Measurements from ENCODE around the gene OLFML3.
"Not testable (repeated sequence)": the region's sequence is repeated elsewhere in the genome, so short reads cannot be mapped to it uniquely, and the experiment has no call there.

OLFML3 gene

DNA sequence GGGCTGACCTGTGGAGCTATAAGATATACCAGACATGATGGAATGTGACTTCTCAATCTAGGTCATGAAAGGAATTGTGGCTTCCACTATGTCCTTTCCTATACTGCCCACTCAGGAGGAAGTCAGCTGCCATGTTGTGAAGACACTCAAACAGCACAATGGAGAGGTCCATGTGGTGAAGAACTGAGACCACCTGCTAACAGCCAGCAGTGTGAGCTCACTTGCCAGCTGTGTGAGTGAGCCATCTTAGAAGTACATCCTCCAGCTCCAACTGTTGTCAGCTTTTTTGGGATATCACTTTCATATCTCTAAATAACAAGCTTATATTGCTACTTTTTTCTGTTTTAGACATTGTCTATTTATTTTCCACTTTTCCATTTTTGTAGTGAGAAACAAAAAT is 29.7 kb downstream of the OLFML3 start:
- Histone ChIP-seq H3K27me3 (ENCODE audit: insufficient read depth, low read length) (peaks cover 56% of the 10 kb centered on the region), H3K79me2 (ENCODE audit: control insufficient read depth, insufficient read depth, low read length, unreplicated experiment) (no peaks in the 10 kb centered on the region), H3K4me1 (ENCODE audit: control insufficient read depth, insufficient read depth, low read length, unreplicated experiment) (no peaks in the 10 kb centered on the region), H3K36me3 (ENCODE audit: insufficient read depth, low read length) (no peaks in the 10 kb centered on the region), H3K27ac (ENCODE audit: low read depth, low read length) (no peak overlapping the region), H3K4me3 (ENCODE audit: low read depth, low read length) (no peak overlapping the region), H2AFZ (ENCODE audit: low read length, unreplicated experiment) (no peak overlapping the region)

DNA sequence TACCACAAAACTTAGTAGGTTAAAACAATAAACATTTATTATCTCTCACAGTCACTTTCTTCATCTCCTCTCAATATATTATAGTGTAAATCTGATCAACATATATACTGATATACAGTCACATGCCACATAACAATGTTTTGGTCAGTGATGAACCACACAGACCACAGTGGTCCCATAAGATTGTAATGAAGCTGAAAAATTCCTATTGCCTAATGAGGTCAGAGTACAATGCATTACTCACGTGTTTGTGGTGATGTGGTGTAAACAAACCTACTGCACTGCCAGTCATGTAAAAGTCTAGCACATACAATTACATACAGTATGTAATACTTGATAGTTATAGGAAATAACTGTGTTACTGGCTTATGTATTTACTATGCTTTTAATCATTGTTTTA is 30.1 kb downstream of the OLFML3 start:
- no peak overlapping the region for H3K4me3 ChIP-seq (ENCODE audit: low read depth, low read length)
- no peaks in the 10 kb centered on the region for H3K79me2 ChIP-seq (ENCODE audit: control insufficient read depth, insufficient read depth, low read length, unreplicated experiment)
- peaks cover 52% of the 10 kb centered on the region for H3K27me3 ChIP-seq (ENCODE audit: insufficient read depth, low read length)
- H2AFZ ChIP-seq (ENCODE audit: low read length, unreplicated experiment), result no peak overlapping the region
- H3K36me3 ChIP-seq (ENCODE audit: insufficient read depth, low read length), result no peaks in the 10 kb centered on the region
- no peak overlapping the region for H3K27ac ChIP-seq (ENCODE audit: low read depth, low read length)
- H3K4me1 ChIP-seq (ENCODE audit: control insufficient read depth, insufficient read depth, low read length, unreplicated experiment), result no peaks in the 10 kb centered on the region

DNA sequence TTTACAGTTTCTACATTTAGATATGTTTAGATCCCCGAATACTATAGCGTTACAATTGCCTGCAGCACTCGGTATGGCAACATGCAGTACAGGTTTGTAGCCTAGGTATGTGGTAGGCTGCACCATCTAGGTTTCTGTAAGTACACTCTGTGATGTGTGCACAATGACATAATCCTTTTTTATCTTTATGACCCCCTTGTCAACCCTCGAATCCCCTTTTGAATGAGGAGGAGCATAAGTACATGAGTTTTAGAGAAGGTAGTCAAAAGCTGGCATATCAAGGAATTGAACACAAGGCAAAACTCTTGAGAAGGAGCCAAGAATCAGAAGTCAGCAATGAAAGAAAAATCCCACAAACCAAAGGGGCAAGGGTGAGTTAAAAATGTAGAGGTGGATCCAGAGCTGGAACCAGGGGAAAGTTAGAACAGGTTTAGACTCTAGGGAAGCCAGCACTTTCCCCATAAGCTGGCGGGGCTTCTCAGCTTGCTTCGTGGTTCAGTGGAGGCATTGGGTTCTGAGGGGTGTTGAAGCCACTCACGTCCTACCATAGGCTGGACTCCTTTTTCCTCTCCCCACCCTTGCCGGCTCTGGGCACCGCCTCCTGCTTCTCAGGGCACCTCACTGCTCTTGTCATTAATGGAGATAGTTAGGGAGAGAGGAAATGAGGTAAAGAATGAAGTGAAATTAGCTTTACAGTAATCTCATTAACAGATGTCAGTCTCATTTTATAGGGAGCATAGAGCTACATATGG is 31.3 kb downstream of the OLFML3 start:
- Histone ChIP-seq H2AFZ (ENCODE audit: low read length, unreplicated experiment) (no peak overlapping the region), H3K36me3 (ENCODE audit: insufficient read depth, low read length) (no peaks in the 10 kb centered on the region), H3K27ac (ENCODE audit: low read depth, low read length) (no peak overlapping the region), H3K79me2 (ENCODE audit: control insufficient read depth, insufficient read depth, low read length, unreplicated experiment) (no peaks in the 10 kb centered on the region), H3K4me3 (ENCODE audit: low read depth, low read length) (no peak overlapping the region), H3K27me3 (ENCODE audit: insufficient read depth, low read length) (peaks cover 42% of the 10 kb centered on the region), H3K4me1 (ENCODE audit: control insufficient read depth, insufficient read depth, low read length, unreplicated experiment) (no peaks in the 10 kb centered on the region)

DNA sequence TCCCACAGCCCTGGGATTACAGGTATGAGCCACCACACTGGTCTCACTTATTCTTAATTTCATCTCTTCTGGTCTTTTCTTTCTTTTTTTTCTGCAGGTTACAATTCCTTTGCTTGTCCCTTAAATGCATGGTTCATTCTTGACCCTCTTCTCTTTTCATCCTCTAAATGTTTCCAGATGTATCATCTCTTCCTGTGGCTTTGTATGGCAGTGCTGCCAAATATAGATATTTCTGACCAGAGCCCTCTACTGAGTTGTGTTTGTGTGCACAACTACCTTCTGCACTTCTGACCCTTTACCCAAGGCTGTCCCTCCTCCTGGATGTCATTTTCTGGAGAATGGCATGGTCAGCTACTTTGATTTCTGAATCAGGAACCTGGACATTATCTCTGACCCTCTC is 32.5 kb downstream of the OLFML3 start:
- Histone ChIP-seq H3K27me3 (ENCODE audit: insufficient read depth, low read length) (peaks cover 35% of the 10 kb centered on the region), H3K79me2 (ENCODE audit: control insufficient read depth, insufficient read depth, low read length, unreplicated experiment) (no peaks in the 10 kb centered on the region), H3K27ac (ENCODE audit: low read depth, low read length) (no peak overlapping the region), H3K4me3 (ENCODE audit: low read depth, low read length) (no peak overlapping the region), H3K4me1 (ENCODE audit: control insufficient read depth, insufficient read depth, low read length, unreplicated experiment) (no peaks in the 10 kb centered on the region), H2AFZ (ENCODE audit: low read length, unreplicated experiment) (no peak overlapping the region), H3K36me3 (ENCODE audit: insufficient read depth, low read length) (no peaks in the 10 kb centered on the region)

DNA sequence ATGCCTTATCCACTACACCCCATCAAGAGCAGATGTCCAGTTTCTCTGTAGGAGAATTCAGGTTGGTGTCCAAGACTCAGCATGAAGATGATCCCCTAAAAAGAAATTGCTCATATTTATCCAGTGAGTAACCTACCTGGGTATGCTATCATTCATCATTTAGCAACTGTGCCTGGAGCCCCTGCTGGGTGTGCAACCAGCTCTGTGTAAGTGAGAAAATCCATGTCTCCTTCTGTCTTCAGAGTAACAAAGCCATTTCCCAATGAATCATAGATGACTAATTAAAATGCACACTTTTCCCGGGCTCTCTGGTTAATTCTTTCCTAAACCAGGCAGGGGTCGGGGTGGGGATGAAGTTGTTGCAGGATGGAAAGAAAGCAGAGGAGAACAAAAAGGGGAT is 35.8 kb downstream of the OLFML3 start:
- Histone ChIP-seq H2AFZ (ENCODE audit: low read length, unreplicated experiment) (no peak overlapping the region), H3K79me2 (ENCODE audit: control insufficient read depth, insufficient read depth, low read length, unreplicated experiment) (no peaks in the 10 kb centered on the region), H3K27ac (ENCODE audit: low read depth, low read length) (no peak overlapping the region), H3K36me3 (ENCODE audit: insufficient read depth, low read length) (no peaks in the 10 kb centered on the region), H3K27me3 (ENCODE audit: insufficient read depth, low read length) (peaks cover 21% of the 10 kb centered on the region), H3K4me1 (ENCODE audit: control insufficient read depth, insufficient read depth, low read length, unreplicated experiment) (no peaks in the 10 kb centered on the region), H3K4me3 (ENCODE audit: low read depth, low read length) (no peak overlapping the region)

DNA sequence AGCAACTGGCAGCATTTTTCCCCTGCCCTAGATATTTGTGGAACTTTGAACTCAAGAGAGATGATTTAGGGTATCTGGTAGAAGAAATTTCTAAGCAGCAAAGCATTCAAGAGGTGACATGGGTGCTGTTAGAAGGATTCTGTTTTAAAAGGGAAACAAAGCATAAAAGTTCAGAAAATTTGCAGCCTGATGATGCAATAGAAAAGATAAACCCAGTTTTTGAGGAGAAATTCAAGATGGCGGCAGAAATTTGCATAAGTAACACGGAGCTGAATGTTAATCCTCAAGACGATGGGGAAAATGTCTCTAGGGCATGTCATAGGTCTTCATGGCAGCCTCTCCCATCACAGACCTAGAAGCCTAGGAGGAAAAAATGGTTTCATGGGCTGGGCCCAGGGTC is 40.5 kb downstream of the OLFML3 start:
- H3K4me3 ChIP-seq (ENCODE audit: low read depth, low read length), result not testable (repeated sequence)

DNA sequence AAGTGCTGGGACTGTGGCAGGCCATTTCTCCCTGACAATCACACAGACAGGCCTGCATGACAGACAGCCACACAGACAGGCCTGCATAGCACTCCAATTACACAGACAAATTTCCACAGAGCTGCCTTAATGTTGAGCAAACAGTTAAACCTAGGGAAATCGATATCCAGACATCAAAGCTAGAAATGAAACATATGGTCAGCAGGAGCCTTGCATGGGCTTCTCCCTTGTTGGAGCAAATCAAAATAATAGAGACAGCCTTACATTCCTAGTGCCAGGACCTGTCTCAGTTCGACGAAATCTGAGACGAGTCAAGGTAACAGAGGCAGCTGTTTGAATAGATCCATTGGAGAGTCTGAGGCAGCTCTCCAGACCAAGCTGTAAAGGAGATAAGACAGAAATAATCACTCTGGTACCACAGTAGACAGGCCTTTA is 42.4 kb downstream of the OLFML3 start:
- H3K79me2 ChIP-seq (ENCODE audit: control insufficient read depth, insufficient read depth, low read length, unreplicated experiment), result no peaks in the 10 kb centered on the region
- H3K36me3 ChIP-seq (ENCODE audit: insufficient read depth, low read length), result no peaks in the 10 kb centered on the region
- H2AFZ ChIP-seq (ENCODE audit: low read length, unreplicated experiment), result no peak overlapping the region
- peaks cover 5% of the 10 kb centered on the region for H3K27me3 ChIP-seq (ENCODE audit: insufficient read depth, low read length)
- no peaks in the 10 kb centered on the region for H3K4me1 ChIP-seq (ENCODE audit: control insufficient read depth, insufficient read depth, low read length, unreplicated experiment)
- no peak overlapping the region for H3K4me3 ChIP-seq (ENCODE audit: low read depth, low read length)
- no peak overlapping the region for H3K27ac ChIP-seq (ENCODE audit: low read depth, low read length)

More for the DNA sequence above, 40.5 kb downstream of the OLFML3 start:
- not testable (repeated sequence) for H3K36me3 ChIP-seq (ENCODE audit: insufficient read depth, low read length); H3K4me1 ChIP-seq (ENCODE audit: control insufficient read depth, insufficient read depth, low read length, unreplicated experiment); H3K79me2 ChIP-seq (ENCODE audit: control insufficient read depth, insufficient read depth, low read length, unreplicated experiment); H2AFZ ChIP-seq (ENCODE audit: low read length, unreplicated experiment); H3K27ac ChIP-seq (ENCODE audit: low read depth, low read length); H3K27me3 ChIP-seq (ENCODE audit: insufficient read depth, low read length)

DNA sequence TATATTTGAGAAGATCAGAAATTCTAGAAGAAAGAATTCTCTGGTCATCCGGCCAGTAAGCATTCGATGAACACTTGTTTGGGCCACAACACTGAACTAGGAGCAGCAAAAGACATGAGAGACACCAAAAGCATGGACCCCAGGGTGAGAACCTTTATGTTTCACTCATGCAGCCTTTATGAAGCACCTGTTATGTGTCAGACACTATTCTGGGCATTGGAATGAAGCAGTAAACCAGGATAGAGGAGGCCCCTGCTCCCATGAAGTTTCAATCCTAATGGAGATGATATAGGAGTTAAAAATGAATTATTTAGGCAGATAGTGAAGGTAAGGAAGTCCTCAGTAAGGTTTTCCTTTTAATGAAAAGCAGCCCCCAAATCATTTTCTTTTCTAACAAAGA is 43.6 kb downstream of the OLFML3 start:
- no peaks in the 10 kb centered on the region; the same call in 1 of the 2 replicates for H3K27me3 ChIP-seq (ENCODE audit: insufficient read depth, low read length)
- no peak overlapping the region for H2AFZ ChIP-seq (ENCODE audit: low read length, unreplicated experiment)
- no peaks in the 10 kb centered on the region for H3K4me1 ChIP-seq (ENCODE audit: control insufficient read depth, insufficient read depth, low read length, unreplicated experiment)
- no peaks in the 10 kb centered on the region for H3K79me2 ChIP-seq (ENCODE audit: control insufficient read depth, insufficient read depth, low read length, unreplicated experiment)
- H3K36me3 ChIP-seq (ENCODE audit: insufficient read depth, low read length), result no peaks in the 10 kb centered on the region
- no peak overlapping the region for H3K4me3 ChIP-seq (ENCODE audit: low read depth, low read length)
- no peak overlapping the region for H3K27ac ChIP-seq (ENCODE audit: low read depth, low read length)

DNA sequence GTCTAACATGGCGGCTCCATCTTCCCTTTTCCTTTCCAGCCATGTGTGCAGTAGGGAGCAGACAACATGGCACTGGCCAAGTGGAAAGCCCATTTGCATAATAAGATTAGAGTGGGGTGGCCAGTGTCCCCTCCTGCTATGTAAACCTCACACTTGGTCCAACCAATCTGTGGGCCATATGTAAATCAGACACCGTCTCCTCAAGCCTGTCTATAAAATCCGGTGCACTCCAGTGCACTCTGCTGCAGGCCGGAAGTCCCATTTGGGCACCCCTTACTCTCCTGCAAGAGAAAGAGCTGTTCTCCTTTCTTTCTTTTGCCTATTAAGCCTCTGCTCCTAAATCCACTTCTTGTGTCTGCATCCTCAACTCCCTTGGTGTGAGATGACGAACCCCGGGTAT is 44.1 kb downstream of the OLFML3 start:
- Histone ChIP-seq H3K36me3 (ENCODE audit: insufficient read depth, low read length) (no peaks in the 10 kb centered on the region), H3K4me1 (ENCODE audit: control insufficient read depth, insufficient read depth, low read length, unreplicated experiment) (no peaks in the 10 kb centered on the region), H3K4me3 (ENCODE audit: low read depth, low read length) (no peak overlapping the region), H3K79me2 (ENCODE audit: control insufficient read depth, insufficient read depth, low read length, unreplicated experiment) (no peaks in the 10 kb centered on the region), H3K27ac (ENCODE audit: low read depth, low read length) (no peak overlapping the region), H3K27me3 (ENCODE audit: insufficient read depth, low read length) (no peaks in the 10 kb centered on the region; the same call in 1 of the 2 replicates), H2AFZ (ENCODE audit: low read length, unreplicated experiment) (no peak overlapping the region)

DNA sequence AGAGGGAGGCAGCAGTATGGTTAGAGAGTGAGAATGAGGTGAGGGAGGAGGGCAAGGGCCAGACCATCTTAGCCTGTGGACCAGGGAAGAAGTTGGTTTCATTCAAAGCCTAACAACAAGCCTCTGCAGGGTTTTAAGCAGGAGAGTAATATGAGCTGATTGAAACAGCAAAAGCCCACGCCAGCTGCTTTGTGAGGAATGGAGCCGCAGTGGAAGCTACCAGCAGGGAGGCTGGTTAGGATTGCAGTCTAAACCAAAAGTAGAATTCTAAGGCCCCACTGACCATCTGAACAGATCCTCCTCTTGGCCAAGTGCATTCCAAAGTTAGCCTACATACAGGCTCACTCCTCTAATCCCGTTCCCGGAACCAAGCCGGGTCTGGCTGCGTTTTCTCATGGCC is 44.8 kb downstream of the OLFML3 start:
- Histone ChIP-seq H3K4me1 (ENCODE audit: control insufficient read depth, insufficient read depth, low read length, unreplicated experiment) (no peaks in the 10 kb centered on the region), H3K79me2 (ENCODE audit: control insufficient read depth, insufficient read depth, low read length, unreplicated experiment) (no peaks in the 10 kb centered on the region), H3K36me3 (ENCODE audit: insufficient read depth, low read length) (no peaks in the 10 kb centered on the region), H3K4me3 (ENCODE audit: low read depth, low read length) (no peak overlapping the region), H2AFZ (ENCODE audit: low read length, unreplicated experiment) (no peak overlapping the region), H3K27ac (ENCODE audit: low read depth, low read length) (no peak overlapping the region), H3K27me3 (ENCODE audit: insufficient read depth, low read length) (no peaks in the 10 kb centered on the region)

DNA sequence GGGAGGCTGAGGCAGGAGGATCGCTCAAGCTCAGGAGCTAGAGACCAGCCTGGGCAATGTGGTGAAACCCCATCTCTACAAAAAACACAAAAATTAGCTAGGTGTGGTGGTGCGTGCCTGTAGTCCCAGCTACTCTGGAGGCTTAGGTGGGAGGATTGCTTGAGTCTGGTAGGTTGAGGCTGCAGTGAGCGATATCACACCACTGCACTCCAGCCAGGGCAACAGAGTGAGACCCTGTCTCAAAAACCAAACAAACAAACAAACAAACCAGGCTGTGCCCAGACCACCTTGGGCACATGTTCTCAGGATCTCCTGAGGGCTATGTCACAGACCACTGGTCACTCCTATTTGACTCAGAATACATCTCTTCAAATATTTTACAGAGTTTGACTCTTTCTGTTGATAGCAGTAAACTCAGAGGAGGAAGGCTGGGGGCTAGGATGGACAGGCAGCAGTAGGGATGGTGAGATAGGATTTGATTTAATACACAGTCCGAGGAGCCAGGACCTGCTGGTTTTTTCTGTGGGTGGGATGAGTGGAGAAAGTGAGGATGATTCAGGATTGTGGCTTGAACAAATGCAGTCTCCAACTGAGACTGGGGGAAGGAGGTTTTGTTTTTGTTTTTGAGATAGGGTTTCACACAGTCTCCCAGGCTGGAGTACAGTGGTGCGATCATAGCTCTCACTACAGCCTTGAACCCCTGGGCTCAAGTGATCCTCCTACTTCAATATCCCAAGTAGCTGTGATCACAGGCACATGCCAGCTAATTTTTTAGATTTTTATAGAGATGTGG is 46.5 kb downstream of the OLFML3 start:
- Histone ChIP-seq H3K4me3 (ENCODE audit: low read depth, low read length) (no peak overlapping the region), H2AFZ (ENCODE audit: low read length, unreplicated experiment) (no peak overlapping the region), H3K79me2 (ENCODE audit: control insufficient read depth, insufficient read depth, low read length, unreplicated experiment) (no peaks in the 10 kb centered on the region), H3K36me3 (ENCODE audit: insufficient read depth, low read length) (no peaks in the 10 kb centered on the region), H3K4me1 (ENCODE audit: control insufficient read depth, insufficient read depth, low read length, unreplicated experiment) (no peaks in the 10 kb centered on the region), H3K27ac (ENCODE audit: low read depth, low read length) (no peak overlapping the region), H3K27me3 (ENCODE audit: insufficient read depth, low read length) (no peaks in the 10 kb centered on the region)

Measured in ACC112 (cell line).